Astrocyte (in vitro differentiated cells and primary cell): ENCODE results near the gene CLEC16A. TPM values are rescaled to one million over a fixed set of nuclear protein-coding genes. Genes with fewer than 3 reads are reported as not detected.

Source experiments
- DNase-seq: peaks from one replicate; pipeline ENCODE4 v3.0.0-alpha.2; 2010; ENCODE audit warnings: low read depth
- FAIRE-seq: peaks from 2 replicates; lab custom pipeline; 2011; peaks lifted over from hg19 to GRCh38; lab: Jason Lieb, UNC
- H2AFZ ChIP-seq: 2 replicates; pipeline ENCODE4 v1.6.0; 2012; ENCODE audit warnings: low read depth, low read length, inconsistent platforms
- H3K27ac ChIP-seq: 2 replicates; pipeline ENCODE4 v1.5.1; 2011; ENCODE audit warnings: low read depth, low read length, inconsistent platforms
- H3K27me3 ChIP-seq: 2 replicates; pipeline ENCODE4 v1.6.0; 2011; ENCODE audit warnings: low read length, inconsistent platforms; ENCODE audit not compliant: insufficient read depth
- H3K36me3 ChIP-seq: 2 replicates; pipeline ENCODE4 v1.5.1; 2011; ENCODE audit warnings: low read length, inconsistent platforms; ENCODE audit not compliant: insufficient read depth
- H3K4me1 ChIP-seq: 2 replicates; pipeline ENCODE4 v1.5.1; 2011; ENCODE audit warnings: low read length, inconsistent platforms; ENCODE audit not compliant: insufficient read depth
- H3K4me2 ChIP-seq: 2 replicates; pipeline ENCODE4 v1.6.0; 2012; ENCODE audit warnings: low read length, inconsistent platforms
- H3K4me3 ChIP-seq: 2 replicates; pipeline ENCODE4 v1.5.1; 2011; ENCODE audit warnings: low read depth, mild to moderate bottlenecking, low read length, inconsistent platforms; ENCODE audit not compliant: insufficient read depth
- H3K79me2 ChIP-seq: 2 replicates; pipeline ENCODE4 v1.6.0; 2012; ENCODE audit warnings: mild to moderate bottlenecking, low read length, inconsistent platforms; ENCODE audit not compliant: insufficient read depth
- H3K9ac ChIP-seq: 2 replicates; pipeline ENCODE4 v1.6.0; 2012; ENCODE audit warnings: mild to moderate bottlenecking, low read length, inconsistent platforms
- H3K9me3 ChIP-seq: 2 replicates; pipeline ENCODE4 v1.5.1; 2012; ENCODE audit warnings: low read depth, mild to moderate bottlenecking, low read length, inconsistent platforms; ENCODE audit not compliant: insufficient read depth
- H4K20me1 ChIP-seq: 2 replicates; pipeline ENCODE4 v1.6.0; 2012; ENCODE audit warnings: low read length, inconsistent platforms; ENCODE audit not compliant: insufficient read depth
- H3K27ac Mint-ChIP-seq: one replicate; pipeline ENCODE4 v1.8.0; 2021; ENCODE audit warnings: mild to moderate bottlenecking, mixed read lengths; ENCODE audit not compliant: unreplicated experiment
- H3K27me3 Mint-ChIP-seq: one replicate; pipeline ENCODE4 v1.8.0; 2021; ENCODE audit warnings: low read depth, mixed read lengths; ENCODE audit not compliant: unreplicated experiment
- H3K36me3 Mint-ChIP-seq: one replicate; pipeline ENCODE4 v1.8.0; 2021; ENCODE audit warnings: low read depth, mixed read lengths; ENCODE audit not compliant: unreplicated experiment
- H3K4me1 Mint-ChIP-seq: one replicate; pipeline ENCODE4 v1.8.0; 2021; ENCODE audit warnings: low read depth, mixed read lengths; ENCODE audit not compliant: unreplicated experiment
- H3K4me3 Mint-ChIP-seq: one replicate; pipeline ENCODE4 v1.8.0; 2021; ENCODE audit warnings: mild to moderate bottlenecking, moderate library complexity, mixed read lengths; ENCODE audit not compliant: unreplicated experiment
- H3K9me3 Mint-ChIP-seq: one replicate; pipeline ENCODE4 v1.8.0; 2021; ENCODE audit warnings: mild to moderate bottlenecking, mixed read lengths; ENCODE audit not compliant: unreplicated experiment
- EZH2 ChIP-seq: IDR thresholded peaks from 2 replicates; pipeline ENCODE4 v1.6.1; 2012; ENCODE audit warnings: mild to moderate bottlenecking, low read length, inconsistent platforms; ENCODE audit not compliant: insufficient read depth
- total RNA-seq: library from RNA; stranded (reverse); gene quantifications from 2 replicates; pipeline ENCODE4 v1.2.1, GENCODE V29; 2021
- TF ChIP-seq, protein P1 (sequence below): IDR thresholded peaks from 2 replicates; pipeline ENCODE4 v1.5.1; 2011; ENCODE audit warnings: low read depth, mild to moderate bottlenecking, inconsistent platforms, low read length, moderate library complexity; ENCODE audit not compliant: insufficient read depth

Gene CLEC16A
- total RNA-seq, 1 donor from 2014 or later, result 31.7 TPM

DNA sequence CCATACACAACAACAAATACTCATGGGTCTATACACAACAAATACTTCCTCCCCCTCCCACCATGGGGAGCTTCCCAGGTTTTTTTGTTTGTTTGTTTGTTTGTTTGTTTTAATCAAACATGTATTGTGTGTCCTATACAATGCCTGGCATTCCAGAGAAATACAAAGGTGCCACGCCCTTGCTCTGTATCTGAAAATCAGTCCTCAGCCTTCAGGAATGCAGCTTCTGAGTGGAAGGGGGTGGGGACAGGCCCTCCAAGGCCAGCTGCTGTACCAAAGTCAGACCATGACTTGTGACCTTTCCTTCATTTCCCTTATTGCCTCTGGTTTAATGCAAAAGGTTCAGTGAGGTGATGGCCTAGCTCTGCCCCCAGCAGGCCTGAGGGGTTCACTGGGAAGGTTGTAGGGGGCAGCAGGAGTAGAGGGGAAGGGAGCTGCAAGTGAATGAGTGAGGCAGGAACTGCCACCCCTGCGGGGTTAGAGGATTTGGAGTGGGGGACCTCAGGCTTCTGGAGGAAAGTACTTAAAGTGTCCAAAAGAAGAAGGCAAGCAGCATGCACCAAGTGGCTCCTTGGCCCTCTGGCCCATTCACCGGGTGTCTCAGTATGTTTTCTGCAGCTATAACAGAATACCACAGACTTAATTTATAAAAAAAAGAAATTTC, 105.2 kb downstream of the CLEC16A start:
- H2AFZ ChIP-seq, result no peak overlapping the region
- TF ChIP-seq, protein P1, sequence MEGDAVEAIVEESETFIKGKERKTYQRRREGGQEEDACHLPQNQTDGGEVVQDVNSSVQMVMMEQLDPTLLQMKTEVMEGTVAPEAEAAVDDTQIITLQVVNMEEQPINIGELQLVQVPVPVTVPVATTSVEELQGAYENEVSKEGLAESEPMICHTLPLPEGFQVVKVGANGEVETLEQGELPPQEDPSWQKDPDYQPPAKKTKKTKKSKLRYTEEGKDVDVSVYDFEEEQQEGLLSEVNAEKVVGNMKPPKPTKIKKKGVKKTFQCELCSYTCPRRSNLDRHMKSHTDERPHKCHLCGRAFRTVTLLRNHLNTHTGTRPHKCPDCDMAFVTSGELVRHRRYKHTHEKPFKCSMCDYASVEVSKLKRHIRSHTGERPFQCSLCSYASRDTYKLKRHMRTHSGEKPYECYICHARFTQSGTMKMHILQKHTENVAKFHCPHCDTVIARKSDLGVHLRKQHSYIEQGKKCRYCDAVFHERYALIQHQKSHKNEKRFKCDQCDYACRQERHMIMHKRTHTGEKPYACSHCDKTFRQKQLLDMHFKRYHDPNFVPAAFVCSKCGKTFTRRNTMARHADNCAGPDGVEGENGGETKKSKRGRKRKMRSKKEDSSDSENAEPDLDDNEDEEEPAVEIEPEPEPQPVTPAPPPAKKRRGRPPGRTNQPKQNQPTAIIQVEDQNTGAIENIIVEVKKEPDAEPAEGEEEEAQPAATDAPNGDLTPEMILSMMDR, result no peak
- TF ChIP-seq EZH2, result no peak
- no peaks in the 10 kb centered on the region for H3K27me3 ChIP-seq
- Mint-ChIP-seq H3K27me3 (no peaks in the 10 kb centered on the region), H3K9me3 (no peaks in the 10 kb centered on the region), H3K4me1 (peaks cover 12% of the 10 kb centered on the region), H3K27ac (no peak overlapping the region), H3K4me3 (no peak overlapping the region), H3K36me3 (peaks cover 47% of the 10 kb centered on the region)
- no peak overlapping the region for H3K4me2 ChIP-seq
- H4K20me1 ChIP-seq, result no peaks in the 10 kb centered on the region
- no peak for DNase-seq
- H3K79me2 ChIP-seq, result no peaks in the 10 kb centered on the region
- no peak overlapping the region for H3K4me3 ChIP-seq
- no peak overlapping the region for H3K27ac ChIP-seq
- no peaks in the 10 kb centered on the region for H3K4me1 ChIP-seq
- H3K9me3 ChIP-seq, result no peaks in the 10 kb centered on the region
- no peak overlapping the region for H3K9ac ChIP-seq
- H3K36me3 ChIP-seq, result peaks cover 9% of the 10 kb centered on the region
- FAIRE-seq, result no peak

DNA sequence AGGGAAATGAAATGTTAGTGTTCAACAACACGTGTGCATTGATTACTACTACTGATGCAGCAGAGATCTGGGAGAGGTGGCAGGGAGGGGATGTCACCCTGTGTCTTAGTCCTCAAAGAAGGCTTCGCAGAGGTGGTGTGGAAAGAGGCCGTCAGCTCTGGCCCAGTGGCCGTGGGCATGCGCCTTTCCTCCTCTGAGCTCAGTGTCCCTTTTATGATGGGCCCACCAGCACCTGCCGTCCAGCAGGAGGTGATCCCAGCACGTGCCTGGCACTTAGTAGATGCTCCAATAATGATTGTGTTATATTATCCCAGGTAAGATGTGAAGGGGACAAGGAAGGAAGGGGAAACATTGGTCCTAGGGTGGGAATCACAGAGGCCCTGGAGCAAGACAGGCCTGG, 106.2 kb downstream of the CLEC16A start:
- no peak overlapping the region for H3K4me3 ChIP-seq
- no peaks in the 10 kb centered on the region for H3K79me2 ChIP-seq
- H3K9ac ChIP-seq, result no peak overlapping the region
- FAIRE-seq, result no peak
- no peak overlapping the region for H3K4me2 ChIP-seq
- no peaks in the 10 kb centered on the region for H3K27me3 ChIP-seq
- H3K27ac ChIP-seq, result no peak overlapping the region
- no peak for DNase-seq
- H3K27me3 Mint-ChIP-seq, result no peaks in the 10 kb centered on the region
- no peaks in the 10 kb centered on the region for H4K20me1 ChIP-seq
- TF ChIP-seq EZH2, result no peak
- TF ChIP-seq, protein P1, result no peak
- no peaks in the 10 kb centered on the region for H3K4me1 ChIP-seq
- H3K4me3 Mint-ChIP-seq, result no peak overlapping the region
- H2AFZ ChIP-seq, result no peak overlapping the region
- H3K4me1 Mint-ChIP-seq, result peaks cover 13% of the 10 kb centered on the region
- peaks cover 51% of the 10 kb centered on the region for H3K36me3 Mint-ChIP-seq
- H3K9me3 Mint-ChIP-seq, result no peaks in the 10 kb centered on the region
- H3K9me3 ChIP-seq, result no peaks in the 10 kb centered on the region
- peaks cover 9% of the 10 kb centered on the region for H3K36me3 ChIP-seq
- H3K27ac Mint-ChIP-seq, result no peak overlapping the region

DNA sequence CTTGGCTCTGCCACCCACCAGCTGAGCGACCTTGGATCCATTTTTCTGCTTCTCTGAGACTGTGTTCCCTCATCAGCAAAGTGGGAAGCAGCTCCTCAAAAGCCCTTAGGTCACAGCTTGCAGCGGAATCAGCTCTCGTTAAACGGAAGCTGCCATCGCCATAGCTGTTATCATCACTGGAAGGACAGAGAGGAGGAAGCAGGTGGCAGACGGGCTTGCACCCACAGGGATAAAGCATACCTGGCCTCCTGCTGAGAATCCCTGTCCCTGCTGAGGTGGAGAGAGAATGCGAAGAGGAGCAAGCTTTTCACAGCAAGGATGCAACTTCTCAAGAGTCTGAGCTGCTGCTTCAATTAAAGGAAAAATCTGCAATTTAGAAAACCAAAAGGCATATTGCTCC, 106.6 kb downstream of the CLEC16A start:
- H3K4me3 Mint-ChIP-seq, result no peak overlapping the region
- Histone ChIP-seq H3K4me1 (no peaks in the 10 kb centered on the region), H3K9me3 (no peaks in the 10 kb centered on the region), H3K4me2 (no peak overlapping the region), H4K20me1 (no peaks in the 10 kb centered on the region), H3K9ac (no peak overlapping the region), H3K36me3 (peaks cover 9% of the 10 kb centered on the region), H3K79me2 (no peaks in the 10 kb centered on the region), H3K4me3 (no peak overlapping the region), H3K27ac (no peak overlapping the region), H3K27me3 (no peaks in the 10 kb centered on the region), H2AFZ (no peak overlapping the region)
- peaks cover 10% of the 10 kb centered on the region for H3K4me1 Mint-ChIP-seq
- TF ChIP-seq, protein P1, result no peak
- TF ChIP-seq EZH2, result no peak
- H3K27me3 Mint-ChIP-seq, result no peaks in the 10 kb centered on the region
- H3K36me3 Mint-ChIP-seq, result peaks cover 54% of the 10 kb centered on the region
- H3K27ac Mint-ChIP-seq, result no peak overlapping the region
- no peak for DNase-seq
- no peak for FAIRE-seq
- no peaks in the 10 kb centered on the region for H3K9me3 Mint-ChIP-seq
